H1 (cell line): ENCODE results near the gene RNF144A. TPM values are rescaled to one million over a fixed set of nuclear protein-coding genes. Genes with fewer than 3 reads are reported as not detected.

Experiments
- CTCF ChIA-PET: fragments of 300-600 bp; sonication (Branson Sonifier 250); formaldehyde crosslinking; loops from one replicate; lab custom pipeline; 2021; ENCODE audit not compliant: partially characterized antibody; lab: Charles Lee
- POLR2A ChIA-PET: fragments of 300-600 bp; sonication (Branson Sonifier 250); formaldehyde crosslinking; loops from one replicate; lab custom pipeline; 2021; ENCODE audit warnings: inconsistent platforms; ENCODE audit not compliant: partially characterized antibody; lab: Charles Lee
- DNase-seq, 2 experiments: peaks; one replicate each; pipeline versions ENCODE4 v3.0.0 to v3.0.0-alpha.2; 2010 to 2022; ENCODE audit warnings: low spot score in 2 of 2, low read depth in 1 of 2, mixed read lengths in 1 of 2
- FAIRE-seq: peaks from 2 replicates; lab custom pipeline; 2011; peaks lifted over from hg19 to GRCh38; lab: Jason Lieb, UNC
- H2AFZ ChIP-seq: 2 replicates; pipeline ENCODE4 v1.8.1; 2012; ENCODE audit warnings: low read length, inconsistent platforms
- H2AK5ac ChIP-seq: 2 replicates; pipeline ENCODE4 v1.6.1; 2013; ENCODE audit warnings: low read depth, low read length
- H2BK120ac ChIP-seq: replicated peaks from 2 replicates; pipeline ENCODE3; 2013; ENCODE audit warnings: low read depth, low read length, inconsistent platforms
- H2BK12ac ChIP-seq: 2 replicates; pipeline ENCODE4 v1.6.1; 2013; ENCODE audit warnings: low read depth, low read length
- H2BK15ac ChIP-seq: 2 replicates; pipeline ENCODE4 v1.6.1; 2013; ENCODE audit warnings: low read length
- H2BK20ac ChIP-seq: 2 replicates; pipeline ENCODE4 v1.6.1; 2013; ENCODE audit warnings: low read length
- H2BK5ac ChIP-seq: 2 replicates; pipeline ENCODE4 v1.6.1; 2013; ENCODE audit warnings: low read depth, low read length
- H3K14ac ChIP-seq: 2 replicates; pipeline ENCODE4 v1.6.1; 2013; ENCODE audit warnings: inconsistent platforms; ENCODE audit not compliant: insufficient read length
- H3K18ac ChIP-seq: 2 replicates; pipeline ENCODE4 v1.6.1; 2013; ENCODE audit warnings: low read length; ENCODE audit errors: extremely low read depth
- H3K23ac ChIP-seq: 2 replicates; pipeline ENCODE4 v1.6.1; 2013; ENCODE audit warnings: inconsistent platforms; ENCODE audit not compliant: insufficient read length
- H3K23me2 ChIP-seq: 2 replicates; pipeline ENCODE4 v1.6.1; 2013; ENCODE audit warnings: low read depth, low read length
- H3K27ac ChIP-seq: 2 replicates; pipeline ENCODE4 v1.6.1; 2011; ENCODE audit warnings: low read depth, low read length, inconsistent platforms
- H3K27me3 ChIP-seq, 4 experiments: replicated peaks in 1 of 4; 1 replicate in 1 of 4; 2 replicates in 3 of 4; pipeline versions ENCODE4 v1.6.1 to v1.8.1; 2011 to 2013; ENCODE audit warnings: low read length in 3 of 4, mild to moderate bottlenecking in 3 of 4, inconsistent platforms in 2 of 4, mixed read lengths in 2 of 4, moderate library complexity in 1 of 4; ENCODE audit not compliant: control insufficient read depth in 3 of 4, insufficient read depth in 3 of 4; ENCODE audit errors: extremely low read depth in 1 of 4
- H3K36me3 ChIP-seq, 4 experiments: 2 replicates each; pipeline versions ENCODE4 v1.6.1 to v1.8.1; 2011 to 2013; ENCODE audit warnings: mild to moderate bottlenecking in 4 of 4, low read length in 3 of 4, moderate library complexity in 2 of 4, control low read depth in 1 of 4, inconsistent platforms in 1 of 4; ENCODE audit not compliant: insufficient read depth in 4 of 4, control insufficient read depth in 2 of 4
- H3K4ac ChIP-seq: replicated peaks from 2 replicates; pipeline ENCODE3; 2013; ENCODE audit warnings: low read length, low read depth, mixed read lengths, inconsistent platforms; ENCODE audit not compliant: insufficient read length
- H3K4me1 ChIP-seq, 4 experiments: replicated peaks in 1 of 4; 1 replicate in 1 of 4; 2 replicates in 3 of 4; pipeline versions ENCODE4 v1.6.1 to v1.8.1; 2011 to 2013; ENCODE audit warnings: low read length in 3 of 4, inconsistent platforms in 2 of 4, mixed read lengths in 1 of 4; ENCODE audit not compliant: insufficient read depth in 4 of 4, control insufficient read depth in 3 of 4
- H3K4me2 ChIP-seq, 2 experiments: 2 replicates each; pipeline versions ENCODE4 v1.6.1 to v1.8.1; 2011 to 2013; ENCODE audit warnings: low read depth in 2 of 2, low read length in 2 of 2, control low read depth in 1 of 2, inconsistent platforms in 1 of 2, mild to moderate bottlenecking in 1 of 2; ENCODE audit not compliant: insufficient read depth in 1 of 2
- H3K4me3 ChIP-seq, 4 experiments: fragments of 200-600, 300-600 bp in 1 of 4; sonication (generic), shearing (Covaris generic), sonication (Bioruptor Twin) in 1 of 4; 2 replicates each; pipeline versions ENCODE4 v1.5.1 to v1.8.1; 2011 to 2016; ENCODE audit warnings: low read length in 4 of 4, low read depth in 3 of 4, control low read depth in 2 of 4, inconsistent platforms in 2 of 4, mild to moderate bottlenecking in 2 of 4, mixed read lengths in 1 of 4, moderate library complexity in 1 of 4; ENCODE audit not compliant: insufficient read depth in 2 of 4; ENCODE audit errors: extremely low read depth in 1 of 4
- H3K56ac ChIP-seq: replicated peaks from 2 replicates; pipeline ENCODE3; 2013; ENCODE audit warnings: low read depth, mild to moderate bottlenecking, mixed read lengths, low read length, inconsistent platforms; ENCODE audit not compliant: insufficient read length
- H3K79me1 ChIP-seq: 2 replicates; pipeline ENCODE4 v1.6.1; 2013; ENCODE audit warnings: low read depth, low read length, control low read depth
- H3K79me2 ChIP-seq, 2 experiments: 2 replicates each; pipeline versions ENCODE4 v1.6.1 to v1.8.1; 2012 to 2013; ENCODE audit warnings: low read length in 2 of 2, mild to moderate bottlenecking in 2 of 2, inconsistent platforms in 1 of 2; ENCODE audit not compliant: insufficient read depth in 2 of 2, control insufficient read depth in 1 of 2
- H3K9ac ChIP-seq, 4 experiments: replicated peaks in 1 of 4; 1 replicate in 1 of 4; 2 replicates in 3 of 4; pipeline versions ENCODE4 v1.6.1 to v1.8.1; 2011 to 2013; ENCODE audit warnings: low read depth in 3 of 4, low read length in 3 of 4, control low read depth in 2 of 4, mild to moderate bottlenecking in 2 of 4, moderate library complexity in 2 of 4, inconsistent platforms in 1 of 4; ENCODE audit errors: extremely low read depth in 1 of 4
- H3K9me3 ChIP-seq, 2 experiments: 2 replicates each; pipeline versions ENCODE4 v1.6.1 to v1.8.1; 2012 to 2013; ENCODE audit warnings: mild to moderate bottlenecking in 2 of 2, moderate library complexity in 2 of 2, control low read depth in 1 of 2, inconsistent platforms in 1 of 2, low read depth in 1 of 2, low read length in 1 of 2, mixed read lengths in 1 of 2; ENCODE audit not compliant: insufficient read depth in 2 of 2
- H4K20me1 ChIP-seq, 2 experiments: replicated peaks in 1 of 2; 2 replicates each; pipeline versions ENCODE3 to v1.8.1; 2011 to 2013; ENCODE audit warnings: inconsistent platforms in 2 of 2, low read length in 2 of 2, mild to moderate bottlenecking in 1 of 2; ENCODE audit not compliant: insufficient read depth in 2 of 2, control insufficient read depth in 1 of 2
- H4K5ac ChIP-seq: 2 replicates; pipeline ENCODE4 v1.6.1; 2013; ENCODE audit warnings: low read length, low read depth, mixed read lengths, inconsistent platforms; ENCODE audit not compliant: insufficient read length
- H4K8ac ChIP-seq: 2 replicates; pipeline ENCODE4 v1.8.0; 2013; ENCODE audit warnings: mild to moderate bottlenecking, moderate library complexity, low read length, inconsistent platforms; ENCODE audit not compliant: insufficient read depth; ENCODE audit errors: extremely low read depth
- H4K91ac ChIP-seq: replicated peaks from 2 replicates; pipeline ENCODE3; 2013; ENCODE audit warnings: low read length, mixed read lengths, inconsistent platforms; ENCODE audit not compliant: insufficient read length
- ATF3 ChIP-seq: IDR thresholded peaks from 2 replicates; pipeline ENCODE4 v1.6.1; 2011; ENCODE audit warnings: low read depth, mild to moderate bottlenecking, low read length; ENCODE audit not compliant: insufficient read depth
- GABPA ChIP-seq: IDR thresholded peaks from 2 replicates; pipeline ENCODE4 v1.6.1; 2011; ENCODE audit warnings: mild to moderate bottlenecking, low read length, moderate library complexity, borderline replicate concordance; ENCODE audit not compliant: insufficient read depth
- JUN ChIP-seq: IDR thresholded peaks from 2 replicates; pipeline ENCODE4 v1.6.1; 2011; ENCODE audit warnings: low read depth, mild to moderate bottlenecking, improper control_type of control experiment, low read length
- MAFK ChIP-seq: IDR thresholded peaks from 2 replicates; pipeline ENCODE4 v1.6.1; 2012; ENCODE audit warnings: low read depth, mild to moderate bottlenecking, improper control_type of control experiment, low read length
- WGBS, 2 experiments: shearing (Covaris generic) in 1 of 2; methylation state at CpG; one replicate each; pipeline versions ENCODE4 v1.1.6 to v1.1.7; 2013 to 2015; ENCODE audit warnings: low lambda C conversion rate in 2 of 2, mixed read lengths in 2 of 2, inconsistent platforms in 1 of 2, low coverage in 1 of 2, missing lambda C conversion rate in 1 of 2; ENCODE audit not compliant: insufficient replicate concordance in 2 of 2, insufficient coverage in 1 of 2, insufficient read length in 1 of 2; ENCODE audit errors: extremely low coverage in 1 of 2, missing lambda C conversion rate in 1 of 2; 5-methylcytosine and 5-hydroxymethylcytosine counted together
- polyA plus RNA-seq, 7 experiments: library from polyadenylated mRNA; depleted of rRNA in 3 of 7; stranded (reverse) in 5 of 7; unstranded in 2 of 7; fragments of >200 nt in 5 of 7; fragments of 200-250 nt in 2 of 7; gene quantifications; 1 replicate in 5 of 7; 2 replicates in 1 of 7; 4 replicates in 1 of 7; pipeline versions ENCODE4 v1.2.1 to v1.2.3, GENCODE V29; 2011 to 2013; ENCODE audit warnings: missing spikeins in 2 of 7, mixed read lengths in 2 of 7
- total RNA-seq: library from RNA; stranded (reverse); fragmentation: NEBNext Ultra II Directional; extraction: Animal tissue kit (Norgen Biotek cat#: 25700); gene quantifications from 2 replicates; pipeline ENCODE4 v1.2.1, GENCODE V29; 2021

RNF144A gene
- total and polyA plus RNA-seq, 2 of the 8 experiments (the other 6 are each of a cell fraction or from before 2014, with no cell fraction given): 14.0 to 15.0 TPM

- Histone ChIP-seq H4K91ac (no peak overlapping the region), H2BK20ac (no peak overlapping the region), H3K27me3 (no peaks in the 10 kb centered on the region), H2BK12ac (no peak overlapping the region), H2BK15ac (no peak overlapping the region), H4K8ac (no peak overlapping the region), H3K9me3 (no peaks in the 10 kb centered on the region), H2BK5ac (no peak overlapping the region), H4K20me1 (no peaks in the 10 kb centered on the region), H3K56ac (no peak overlapping the region), H3K23ac (no peak overlapping the region), H3K4me2 (no peak overlapping the region), H3K4ac (no peak overlapping the region), H2BK120ac (no peak overlapping the region), H3K14ac (no peak overlapping the region), H3K27ac (no peak overlapping the region), H3K79me1 (no peaks in the 10 kb centered on the region), H2AK5ac (no peak overlapping the region), H3K18ac (no peak overlapping the region), H3K79me2 (no peaks in the 10 kb centered on the region), H3K4me3 (no peak overlapping the region), H3K36me3 (no peaks in the 10 kb centered on the region), H4K5ac (no peak overlapping the region), H3K4me1 (peaks cover 0 to 6% (median 2%) of the 10 kb centered on the region in 4 experiments; a peak in 3 of 7 replicates), H3K23me2 (no peaks in the 10 kb centered on the region), H3K9ac (no peak overlapping the region), H2AFZ (no peak overlapping the region)
- DNase-seq: no peak
- ChIA-PET CTCF (interaction anchor here (1.6 to 4.4 kb wide), 3 partner anchors 10 to 18 kb away, joined by 4 to 40 read pairs (median 5); no protein-coding TSS in a partner anchor), POLR2A (no interaction called here)
- no peak for FAIRE-seq
- WGBS, 2 experiments: 96% methylated on average over 6 of the region's 6 CpGs; no CpG with 5 or more reads in 1 of the 2 experiments
- TF ChIP-seq GABPA: no peak
- no peak for TF ChIP-seq ATF3
- no peak for TF ChIP-seq JUN
- no peak for TF ChIP-seq MAFK
Observed at GRCh38 chr2:7053650-7054265, 136.5 kb downstream of the RNF144A start.
